Measurements from ENCODE around the gene ZC3H4. TPM values are rescaled to one million over a fixed set of nuclear protein-coding genes. Genes with fewer than 3 reads are reported as not detected.

The ZC3H4 gene
- total RNA-seq, 1 donor from 2014 or later = 23.9 TPM

DNA sequence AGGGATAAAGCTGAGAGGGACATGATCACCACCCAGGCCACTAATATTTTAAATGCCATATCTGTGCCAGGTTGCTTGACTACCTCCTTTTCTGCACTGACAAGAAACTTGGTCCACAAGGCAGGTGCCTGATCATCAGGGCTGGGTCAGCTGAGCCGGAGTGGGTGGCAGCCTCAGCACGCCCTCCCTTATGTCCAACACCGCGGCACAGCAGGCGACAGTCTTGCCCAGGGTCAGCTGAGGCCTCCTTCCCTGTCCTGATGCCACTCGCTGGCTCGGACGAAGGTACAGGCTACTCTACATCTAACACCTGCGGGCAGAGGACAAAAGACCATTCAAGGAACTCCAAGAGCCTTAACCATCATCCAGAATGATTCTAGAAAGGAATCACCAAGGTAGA lies 16.9 kb downstream of the ZC3H4 start:
- Histone ChIP-seq H3K4me3 (ENCODE audit: low read depth, low read length) (no peak overlapping the region), H3K36me3 (ENCODE audit: control insufficient read depth, insufficient read depth, low read length) (peaks cover 1% of the 10 kb centered on the region), H3K27me3 (ENCODE audit: control insufficient read depth, insufficient read depth, low read length) (no peaks in the 10 kb centered on the region)
- TF ChIP-seq, protein P1, sequence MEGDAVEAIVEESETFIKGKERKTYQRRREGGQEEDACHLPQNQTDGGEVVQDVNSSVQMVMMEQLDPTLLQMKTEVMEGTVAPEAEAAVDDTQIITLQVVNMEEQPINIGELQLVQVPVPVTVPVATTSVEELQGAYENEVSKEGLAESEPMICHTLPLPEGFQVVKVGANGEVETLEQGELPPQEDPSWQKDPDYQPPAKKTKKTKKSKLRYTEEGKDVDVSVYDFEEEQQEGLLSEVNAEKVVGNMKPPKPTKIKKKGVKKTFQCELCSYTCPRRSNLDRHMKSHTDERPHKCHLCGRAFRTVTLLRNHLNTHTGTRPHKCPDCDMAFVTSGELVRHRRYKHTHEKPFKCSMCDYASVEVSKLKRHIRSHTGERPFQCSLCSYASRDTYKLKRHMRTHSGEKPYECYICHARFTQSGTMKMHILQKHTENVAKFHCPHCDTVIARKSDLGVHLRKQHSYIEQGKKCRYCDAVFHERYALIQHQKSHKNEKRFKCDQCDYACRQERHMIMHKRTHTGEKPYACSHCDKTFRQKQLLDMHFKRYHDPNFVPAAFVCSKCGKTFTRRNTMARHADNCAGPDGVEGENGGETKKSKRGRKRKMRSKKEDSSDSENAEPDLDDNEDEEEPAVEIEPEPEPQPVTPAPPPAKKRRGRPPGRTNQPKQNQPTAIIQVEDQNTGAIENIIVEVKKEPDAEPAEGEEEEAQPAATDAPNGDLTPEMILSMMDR (IDR thresholded peaks at IDR 0.05; ENCODE audit: insufficient read depth, low read length, poor library complexity, severe bottlenecking) = no peak
- no peak for DNase-seq (ENCODE audit: low read depth)

- Histone ChIP-seq H3K27me3 (ENCODE audit: control insufficient read depth, insufficient read depth, low read length) (no peaks in the 10 kb centered on the region), H3K36me3 (ENCODE audit: control insufficient read depth, insufficient read depth, low read length) (peaks cover 1% of the 10 kb centered on the region), H3K4me3 (ENCODE audit: low read depth, low read length) (no peak overlapping the region)
- DNase-seq (ENCODE audit: low read depth) = no peak
- TF ChIP-seq, protein P1 (IDR thresholded peaks at IDR 0.05; ENCODE audit: insufficient read depth, low read length, poor library complexity, severe bottlenecking) = no peak
Measured at GRCh38 chr19:47096100-47096704, 17.4 kb downstream of the ZC3H4 start.

DNA sequence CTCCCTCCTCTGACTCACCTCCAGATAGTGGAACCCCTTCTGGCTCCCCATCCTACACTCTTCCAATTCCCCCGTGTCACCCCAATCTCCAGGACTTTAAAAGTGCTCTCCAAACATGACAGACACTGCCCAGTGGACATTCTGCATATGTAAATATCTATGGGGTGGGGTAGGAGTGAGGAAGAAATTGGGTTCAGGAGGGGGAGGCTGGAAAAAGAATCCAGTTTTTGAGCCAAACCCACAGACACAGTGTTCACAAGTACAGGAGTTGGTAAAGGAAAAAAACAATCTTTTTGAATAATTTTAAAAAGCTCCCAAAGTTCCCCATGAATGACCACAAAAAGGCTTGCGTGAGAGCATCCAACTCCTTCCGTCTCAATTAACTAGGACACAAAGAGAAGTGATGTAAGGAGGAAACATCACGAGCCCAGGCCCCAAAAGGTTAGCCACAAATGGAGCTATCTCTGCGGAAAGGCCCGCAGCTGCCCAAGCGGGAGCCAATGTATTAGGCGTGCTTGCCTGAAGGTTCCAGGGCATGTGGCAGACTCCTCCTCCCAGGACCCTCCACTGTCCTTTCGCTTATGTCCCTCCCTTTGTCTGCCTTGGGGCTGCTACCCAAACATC lies 18.0 kb downstream of the ZC3H4 start:
- TF ChIP-seq, protein P1 (IDR thresholded peaks at IDR 0.05; ENCODE audit: insufficient read depth, low read length, poor library complexity, severe bottlenecking) = no peak
- Histone ChIP-seq H3K4me3 (ENCODE audit: low read depth, low read length) (no peak overlapping the region), H3K27me3 (ENCODE audit: control insufficient read depth, insufficient read depth, low read length) (no peaks in the 10 kb centered on the region), H3K36me3 (ENCODE audit: control insufficient read depth, insufficient read depth, low read length) (peaks cover 1% of the 10 kb centered on the region)
- DNase-seq (ENCODE audit: low read depth) = no peak

DNA sequence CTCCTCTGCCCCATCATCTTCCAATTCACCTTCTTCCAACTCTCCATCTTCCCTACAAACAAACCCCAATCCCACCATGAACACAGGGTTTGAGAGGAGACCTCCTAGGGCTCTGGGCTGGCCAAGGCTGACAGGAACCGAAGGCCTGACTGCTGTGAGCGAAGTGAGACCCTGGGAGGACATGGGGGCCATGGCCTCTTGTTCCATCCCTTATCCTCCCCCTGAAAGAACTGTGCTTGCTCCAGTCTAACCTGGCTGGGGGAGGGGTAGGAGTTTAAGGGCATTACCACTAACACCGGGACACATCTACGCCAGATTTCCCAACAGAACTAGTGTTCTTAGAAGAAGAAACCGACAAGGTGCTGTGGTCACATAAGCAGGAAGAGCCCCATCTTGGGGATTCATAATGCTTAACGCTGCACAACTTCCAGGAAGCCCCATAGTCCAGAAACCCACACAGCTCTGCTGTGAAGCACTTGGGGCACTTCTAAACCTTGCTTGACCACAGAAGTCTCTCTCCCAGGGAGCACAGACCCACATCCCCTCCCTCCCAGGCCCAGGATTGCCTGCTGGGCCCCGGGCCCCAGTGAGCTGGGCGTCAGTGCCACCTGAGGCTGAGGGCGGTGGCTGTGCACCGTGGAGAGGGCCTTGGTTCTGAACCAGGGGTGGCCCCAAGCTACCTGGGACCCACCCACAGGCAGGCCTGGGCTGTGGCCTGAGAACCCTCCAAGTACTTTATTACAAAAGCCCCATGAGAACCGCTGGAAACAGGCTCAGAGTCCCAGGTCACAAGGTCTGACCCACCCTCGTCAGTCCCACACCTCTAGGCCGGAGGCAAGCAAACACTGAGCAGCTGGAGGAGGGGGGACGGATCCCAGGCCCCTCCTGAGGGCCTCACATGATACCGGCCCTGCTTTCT lies 18.8 kb downstream of the ZC3H4 start:
- H3K27me3 ChIP-seq (ENCODE audit: control insufficient read depth, insufficient read depth, low read length) = no peaks in the 10 kb centered on the region
- peaks cover 1% of the 10 kb centered on the region for H3K36me3 ChIP-seq (ENCODE audit: control insufficient read depth, insufficient read depth, low read length)
- H3K4me3 ChIP-seq (ENCODE audit: low read depth, low read length) = no peak overlapping the region
- TF ChIP-seq, protein P1 (IDR thresholded peaks at IDR 0.05; ENCODE audit: insufficient read depth, low read length, poor library complexity, severe bottlenecking) = no peak
- no peak for DNase-seq (ENCODE audit: low read depth)

DNA sequence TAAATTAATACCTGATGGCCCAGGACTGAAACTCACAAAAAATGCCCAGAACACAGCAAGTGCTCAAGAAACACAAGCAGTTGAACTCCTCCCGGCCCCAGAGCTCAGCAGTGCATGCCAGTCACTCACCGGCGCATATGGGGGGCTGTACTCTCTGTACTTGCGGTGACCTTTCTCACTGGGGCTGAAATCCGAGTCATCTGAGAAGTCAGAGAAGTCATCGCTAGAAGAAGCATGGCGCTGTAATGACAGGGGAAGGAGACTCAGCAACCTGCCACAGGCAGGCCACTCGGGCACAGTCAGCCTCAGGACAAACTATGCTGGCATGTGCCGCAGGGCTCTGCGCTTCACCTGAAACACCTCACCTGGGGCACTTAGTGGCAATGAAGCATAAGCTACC lies 19.7 kb downstream of the ZC3H4 start:
- Histone ChIP-seq H3K27me3 (ENCODE audit: control insufficient read depth, insufficient read depth, low read length) (no peaks in the 10 kb centered on the region), H3K36me3 (ENCODE audit: control insufficient read depth, insufficient read depth, low read length) (peaks cover 3% of the 10 kb centered on the region), H3K4me3 (ENCODE audit: low read depth, low read length) (no peak overlapping the region)
- TF ChIP-seq, protein P1 (IDR thresholded peaks at IDR 0.05; ENCODE audit: insufficient read depth, low read length, poor library complexity, severe bottlenecking) = no peak
- no peak for DNase-seq (ENCODE audit: low read depth)

Data from kidney epithelial cell (primary cell).